CD4-positive, alpha-beta T cell treated with Interferon gamma for 1 hour (primary cell): ENCODE data around the gene GRIK3.
"Not testable (repeated sequence)": the region's sequence is repeated elsewhere in the genome, so short reads cannot be mapped to it uniquely, and the experiment has no call there.

ENCODE experiments used
- DNase-seq: peaks from one replicate; pipeline ENCODE4 v3.0.0-alpha.2; 2020

The GRIK3 gene

GRCh38 chr1:37034121-37035013 is at the start of gene GRIK3:
Gene GRIK3, minus strand, starts transcription at chr1:37034515. Its CDS starts 407 bp downstream, at chr1:37034108.
- no peak for DNase-seq

GRCh38 chr1:37084013-37084412 is 49.7 kb upstream of the GRIK3 start:
- no peak for DNase-seq

- no peak for DNase-seq
Observed at GRCh38 chr1:37083603-37084002, 49.3 kb upstream of the GRIK3 start.

GRCh38 chr1:37080296-37080986 is 46.1 kb upstream of the GRIK3 start:
- not testable (repeated sequence) for DNase-seq

- DNase-seq: no peak
Observed at GRCh38 chr1:37078866-37079265, 44.6 kb upstream of the GRIK3 start.

- no peak for DNase-seq
Observed at GRCh38 chr1:37076168-37076567, 41.9 kb upstream of the GRIK3 start.

GRCh38 chr1:37073854-37074379 is 39.6 kb upstream of the GRIK3 start:
- DNase-seq: no peak

- no peak for DNase-seq
Observed at GRCh38 chr1:37073152-37073853, 39.0 kb upstream of the GRIK3 start.

GRCh38 chr1:37071829-37072228 is 37.5 kb upstream of the GRIK3 start:
- DNase-seq: no peak

- no peak for DNase-seq
Observed at GRCh38 chr1:37070126-37070525, 35.8 kb upstream of the GRIK3 start.

- no peak for DNase-seq
Observed at GRCh38 chr1:37069406-37069805, 35.1 kb upstream of the GRIK3 start.

- no peak for DNase-seq
Observed at GRCh38 chr1:37068897-37069296, 34.6 kb upstream of the GRIK3 start.

- no peak for DNase-seq
Observed at GRCh38 chr1:37068260-37068659, 33.9 kb upstream of the GRIK3 start.

GRCh38 chr1:37064039-37064438 is 29.7 kb upstream of the GRIK3 start:
- no peak for DNase-seq

GRCh38 chr1:37059346-37059745 is 25.0 kb upstream of the GRIK3 start:
- DNase-seq: no peak

GRCh38 chr1:37058424-37058988 is 24.2 kb upstream of the GRIK3 start:
- no peak for DNase-seq

- DNase-seq: no peak
Observed at GRCh38 chr1:37056325-37056724, 22.0 kb upstream of the GRIK3 start.

- DNase-seq: no peak
Observed at GRCh38 chr1:37055631-37056030, 21.3 kb upstream of the GRIK3 start.

- no peak for DNase-seq
Observed at GRCh38 chr1:37053173-37053572, 18.9 kb upstream of the GRIK3 start.

- DNase-seq: no peak
Observed at GRCh38 chr1:37052120-37052519, 17.8 kb upstream of the GRIK3 start.

- DNase-seq: no peak
Observed at GRCh38 chr1:37051346-37051745, 17.0 kb upstream of the GRIK3 start.

GRCh38 chr1:37047542-37047941 is 13.2 kb upstream of the GRIK3 start:
- DNase-seq: no peak

- DNase-seq: no peak
Observed at GRCh38 chr1:37043101-37043500, 8.8 kb upstream of the GRIK3 start.
